ENCODE results near the gene CORO2A. TPM values are rescaled to one million over a fixed set of nuclear protein-coding genes. Genes with fewer than 3 reads are reported as not detected.

The CORO2A gene
- total RNA-seq, 2 donors from 2014 or later = 0.66 to 1.3 TPM

DNA sequence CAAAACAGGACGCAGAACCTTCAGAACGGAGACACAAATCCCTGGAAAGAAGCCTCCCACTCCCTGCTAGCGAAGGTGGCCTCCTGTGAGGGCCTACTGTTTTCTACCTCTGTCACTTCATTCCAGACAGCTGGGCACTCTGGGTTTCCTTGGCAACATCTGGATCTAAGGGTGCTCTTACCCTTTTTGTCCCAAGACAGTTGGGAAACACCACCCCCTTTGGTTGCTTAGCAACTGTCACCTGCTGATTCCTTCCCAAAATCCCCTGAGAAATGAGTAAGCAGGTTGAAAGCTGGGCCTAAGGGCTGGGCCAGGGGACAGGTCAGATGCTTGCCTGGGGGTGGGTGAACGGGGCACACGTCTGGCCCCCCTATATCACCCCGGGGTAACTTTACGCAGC is 106.5 kb downstream of the CORO2A start:
- DNase-seq (no peak), ATAC-seq (no peak)
- H3K27ac ChIP-seq = no peak overlapping the region
- H3K4me1 ChIP-seq = peaks cover 5% of the 10 kb centered on the region
- peaks cover 0 to 12% of the 10 kb centered on the region in 2 donors for H3K36me3 ChIP-seq (replicated peaks in 1 of 2; ENCODE audit: insufficient read depth in 1 of 2, low read depth in 2 of 2)
- 84 to 86% methylated on average over 7 of the region's 7 CpGs for WGBS, 2 donors
- H3K27me3 ChIP-seq = no peaks in the 10 kb centered on the region
- no peak overlapping the region for H3K4me3 ChIP-seq
- TF ChIP-seq POLR2A (IDR thresholded peaks at IDR 0.05) = no peak
- TF ChIP-seq, protein P1, sequence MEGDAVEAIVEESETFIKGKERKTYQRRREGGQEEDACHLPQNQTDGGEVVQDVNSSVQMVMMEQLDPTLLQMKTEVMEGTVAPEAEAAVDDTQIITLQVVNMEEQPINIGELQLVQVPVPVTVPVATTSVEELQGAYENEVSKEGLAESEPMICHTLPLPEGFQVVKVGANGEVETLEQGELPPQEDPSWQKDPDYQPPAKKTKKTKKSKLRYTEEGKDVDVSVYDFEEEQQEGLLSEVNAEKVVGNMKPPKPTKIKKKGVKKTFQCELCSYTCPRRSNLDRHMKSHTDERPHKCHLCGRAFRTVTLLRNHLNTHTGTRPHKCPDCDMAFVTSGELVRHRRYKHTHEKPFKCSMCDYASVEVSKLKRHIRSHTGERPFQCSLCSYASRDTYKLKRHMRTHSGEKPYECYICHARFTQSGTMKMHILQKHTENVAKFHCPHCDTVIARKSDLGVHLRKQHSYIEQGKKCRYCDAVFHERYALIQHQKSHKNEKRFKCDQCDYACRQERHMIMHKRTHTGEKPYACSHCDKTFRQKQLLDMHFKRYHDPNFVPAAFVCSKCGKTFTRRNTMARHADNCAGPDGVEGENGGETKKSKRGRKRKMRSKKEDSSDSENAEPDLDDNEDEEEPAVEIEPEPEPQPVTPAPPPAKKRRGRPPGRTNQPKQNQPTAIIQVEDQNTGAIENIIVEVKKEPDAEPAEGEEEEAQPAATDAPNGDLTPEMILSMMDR (IDR thresholded peaks at IDR 0.05) = no peak
- H3K9me3 ChIP-seq = no peaks in the 10 kb centered on the region
- intact Hi-C loops (cut with DNase I) = no loop called here

DNA sequence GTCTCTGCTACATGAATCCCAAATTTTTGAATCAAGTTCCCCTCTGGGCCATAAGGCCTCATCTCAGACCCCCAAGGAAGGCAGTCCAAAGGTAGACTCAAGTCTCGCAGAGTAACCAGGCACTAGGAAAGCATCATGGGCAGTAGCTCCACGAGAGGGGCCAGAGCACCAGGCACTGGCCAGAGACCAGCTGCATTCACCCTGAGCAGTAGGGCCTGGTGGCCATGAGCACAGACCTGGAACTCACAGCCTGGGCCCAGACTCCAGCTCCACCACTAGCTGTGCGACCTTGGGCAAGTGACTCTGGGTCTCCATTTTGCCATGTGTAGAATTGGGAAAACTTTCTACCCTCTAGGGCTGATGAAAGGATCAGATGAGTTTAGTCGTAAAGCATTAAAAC is 107.4 kb downstream of the CORO2A start:
- 92 to 96% methylated on average over 3 to 4 of the region's 4 CpGs for WGBS, 2 donors
- ATAC-seq = no peak

DNA sequence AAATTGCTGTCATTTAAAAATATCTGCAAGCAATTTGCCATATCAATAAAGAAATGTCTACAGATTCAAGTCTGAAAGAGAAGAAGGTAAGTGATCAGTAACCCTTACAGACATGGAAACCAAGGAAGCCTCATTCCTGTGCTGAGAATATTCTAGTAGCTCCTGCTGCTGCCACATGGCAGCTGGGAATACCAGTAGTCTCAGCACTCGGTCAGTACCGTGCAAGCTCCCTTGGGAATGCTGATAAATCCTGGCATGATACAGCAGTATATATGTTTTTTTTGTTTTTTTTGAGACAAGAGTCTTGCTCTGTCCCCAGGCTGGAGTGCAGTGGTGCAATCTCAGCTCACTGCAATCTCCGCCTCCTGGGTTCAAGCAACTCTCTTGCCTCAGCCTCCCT is 108.0 kb downstream of the CORO2A start:
- DNase-seq (no peak), ATAC-seq (no peak)
- Histone ChIP-seq H3K27me3 (no peaks in the 10 kb centered on the region), H3K4me3 (no peak overlapping the region), H3K27ac (no peak overlapping the region), H3K36me3 (replicated peaks in 1 of 2; ENCODE audit: insufficient read depth in 1 of 2, low read depth in 2 of 2) (peaks cover 0 to 25% of the 10 kb centered on the region in 2 donors), H3K4me1 (peaks cover 5% of the 10 kb centered on the region), H3K9me3 (no peaks in the 10 kb centered on the region)
- WGBS, 2 donors = 83 to 92% methylated on average over 3 of the region's 3 CpGs
- intact Hi-C loops (cut with DNase I) = no loop called here
- TF ChIP-seq POLR2A (IDR thresholded peaks at IDR 0.05) = no peak
- TF ChIP-seq, protein P1 (IDR thresholded peaks at IDR 0.05) = no peak

More for the DNA sequence above, 107.4 kb downstream of the CORO2A start:
- no peak for TF ChIP-seq POLR2A (IDR thresholded peaks at IDR 0.05)
- TF ChIP-seq, protein P1 (IDR thresholded peaks at IDR 0.05) = no peak
- Histone ChIP-seq H3K27me3 (no peaks in the 10 kb centered on the region), H3K4me3 (no peak overlapping the region), H3K9me3 (no peaks in the 10 kb centered on the region), H3K36me3 (replicated peaks in 1 of 2; ENCODE audit: insufficient read depth in 1 of 2, low read depth in 2 of 2) (peaks cover 0 to 20% of the 10 kb centered on the region in 2 donors), H3K27ac (no peak overlapping the region), H3K4me1 (peaks cover 5% of the 10 kb centered on the region)
- intact Hi-C loops (cut with DNase I) = no loop called here
- no peak for DNase-seq

DNA sequence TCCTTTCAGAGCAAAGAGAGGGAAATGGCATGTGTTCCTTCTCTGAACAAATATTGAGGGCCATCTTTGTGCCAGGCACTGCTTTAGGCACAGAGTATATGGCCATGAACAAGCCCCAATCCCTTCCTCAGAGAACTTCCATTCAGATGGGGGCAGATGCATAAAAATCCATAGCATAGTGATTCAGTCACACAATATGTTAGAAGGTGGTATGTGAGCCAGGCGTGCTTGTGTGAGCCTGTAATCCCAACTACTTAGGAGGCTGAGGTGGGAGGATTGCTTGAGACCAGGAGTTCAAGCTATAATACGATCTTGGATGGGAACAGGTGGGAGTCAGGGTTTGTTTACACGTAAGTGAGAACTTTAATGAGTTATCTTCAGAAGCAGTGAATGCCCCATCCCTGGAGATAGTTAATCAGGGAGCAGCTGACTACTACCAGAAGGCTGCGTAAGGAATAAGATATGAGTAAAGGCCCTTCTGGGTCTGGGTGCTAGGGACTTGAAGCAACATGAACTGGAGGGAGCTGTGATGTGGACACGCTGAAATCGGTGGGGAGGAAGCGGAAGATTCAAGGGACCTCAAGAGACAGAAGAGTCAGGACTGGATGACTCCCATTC is 108.8 kb downstream of the CORO2A start:
- Histone ChIP-seq H3K27me3 (no peaks in the 10 kb centered on the region), H3K9me3 (no peaks in the 10 kb centered on the region), H3K36me3 (replicated peaks in 1 of 2; ENCODE audit: insufficient read depth in 1 of 2, low read depth in 2 of 2) (peaks cover 0 to 27% of the 10 kb centered on the region in 2 donors), H3K4me1 (peaks cover 5% of the 10 kb centered on the region), H3K27ac (no peak overlapping the region), H3K4me3 (no peak overlapping the region)
- no peak for ATAC-seq
- no peak for DNase-seq
- WGBS, 2 donors = 94 to 95% methylated on average over 7 of the region's 7 CpGs
- TF ChIP-seq POLR2A (IDR thresholded peaks at IDR 0.05) = no peak
- TF ChIP-seq, protein P1 (IDR thresholded peaks at IDR 0.05) = no peak
- intact Hi-C loops (cut with DNase I) = no loop called here

DNA sequence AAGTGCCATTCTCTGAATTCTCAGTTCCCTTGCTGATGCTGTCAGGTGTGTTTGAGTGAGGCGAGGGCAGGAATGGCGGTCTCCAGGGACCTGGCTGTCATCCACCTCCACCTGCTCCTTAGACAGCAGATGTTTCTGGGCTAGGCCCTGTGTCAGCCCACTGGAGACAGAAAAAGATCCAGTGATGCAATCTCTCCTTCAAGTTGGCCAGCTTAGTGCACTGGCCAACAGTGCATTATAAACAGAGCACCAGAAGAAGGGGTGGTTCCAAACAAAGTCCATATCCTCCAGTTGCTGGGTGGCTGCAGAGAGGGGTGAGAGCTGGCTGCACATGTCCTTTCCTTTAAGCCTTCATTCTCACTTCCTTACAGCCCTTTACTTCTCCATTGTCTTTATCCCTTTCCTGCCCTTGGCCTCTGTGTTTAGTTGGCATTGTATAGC is 109.4 kb downstream of the CORO2A start:
- WGBS, 2 donors = 95 to 96% methylated on average over 2 of the region's 2 CpGs
- Histone ChIP-seq H3K36me3 (replicated peaks in 1 of 2; ENCODE audit: insufficient read depth in 1 of 2, low read depth in 2 of 2) (peaks cover 0 to 27% of the 10 kb centered on the region in 2 donors), H3K4me3 (no peak overlapping the region), H3K27ac (no peak overlapping the region), H3K27me3 (no peaks in the 10 kb centered on the region), H3K4me1 (peaks cover 5% of the 10 kb centered on the region), H3K9me3 (no peaks in the 10 kb centered on the region)
- intact Hi-C loops (cut with DNase I) = no loop called here
- DNase-seq = no peak
- no peak for TF ChIP-seq POLR2A (IDR thresholded peaks at IDR 0.05)
- TF ChIP-seq, protein P1 (IDR thresholded peaks at IDR 0.05) = no peak
- no peak for ATAC-seq

Measured in body of pancreas (tissue), 4 donors.